ENCODE measurements around the gene ERC2. TPM values are rescaled to one million over a fixed set of nuclear protein-coding genes. Genes with fewer than 3 reads are reported as not detected.

Gene ERC2
- total RNA-seq, 1 donor from 2014 or later: 48.3 TPM

GRCh38 chr3:55544219-55544618, 924.0 kb downstream of the ERC2 start:
- H3K27ac Mint-ChIP-seq (ENCODE audit: unreplicated experiment): no peak overlapping the region
- no peak overlapping the region for H3K4me3 Mint-ChIP-seq (ENCODE audit: unreplicated experiment)
- peaks cover 4% of the 10 kb centered on the region for H3K4me1 Mint-ChIP-seq (ENCODE audit: low read depth, unreplicated experiment)
- peaks cover 3% of the 10 kb centered on the region for H3K9me3 Mint-ChIP-seq (ENCODE audit: unreplicated experiment)
- peaks cover 5% of the 10 kb centered on the region for H3K36me3 Mint-ChIP-seq (ENCODE audit: unreplicated experiment)
- no peak for TF ChIP-seq CTCF (IDR thresholded peaks at IDR 0.05; ENCODE audit: partially characterized antibody, unreplicated experiment)
- DNase-seq: no peak
- peaks cover 11% of the 10 kb centered on the region for H3K27me3 Mint-ChIP-seq (ENCODE audit: unreplicated experiment)

GRCh38 chr3:55543181-55543614, 925.1 kb downstream of the ERC2 start:
- Mint-ChIP-seq H3K4me1 (ENCODE audit: low read depth, unreplicated experiment) (peaks cover 7% of the 10 kb centered on the region), H3K27me3 (ENCODE audit: unreplicated experiment) (peaks cover 11% of the 10 kb centered on the region), H3K27ac (ENCODE audit: unreplicated experiment) (no peak overlapping the region), H3K9me3 (ENCODE audit: unreplicated experiment) (peaks cover 3% of the 10 kb centered on the region), H3K36me3 (ENCODE audit: unreplicated experiment) (peaks cover 5% of the 10 kb centered on the region), H3K4me3 (ENCODE audit: unreplicated experiment) (no peak overlapping the region)
- DNase-seq: no peak
- TF ChIP-seq CTCF (IDR thresholded peaks at IDR 0.05; ENCODE audit: partially characterized antibody, unreplicated experiment): no peak

- no peak overlapping the region for H3K27ac Mint-ChIP-seq (ENCODE audit: unreplicated experiment)
- no peak overlapping the region for H3K4me3 Mint-ChIP-seq (ENCODE audit: unreplicated experiment)
- peaks cover 3% of the 10 kb centered on the region for H3K9me3 Mint-ChIP-seq (ENCODE audit: unreplicated experiment)
- no peak for DNase-seq
- no peak for TF ChIP-seq CTCF (IDR thresholded peaks at IDR 0.05; ENCODE audit: partially characterized antibody, unreplicated experiment)
- peaks cover 12% of the 10 kb centered on the region for H3K27me3 Mint-ChIP-seq (ENCODE audit: unreplicated experiment)
- H3K4me1 Mint-ChIP-seq (ENCODE audit: low read depth, unreplicated experiment): peaks cover 7% of the 10 kb centered on the region
- peaks cover 5% of the 10 kb centered on the region for H3K36me3 Mint-ChIP-seq (ENCODE audit: unreplicated experiment)
Observed at GRCh38 chr3:55541456-55541855, 926.8 kb downstream of the ERC2 start.

- peaks cover 5% of the 10 kb centered on the region for H3K36me3 Mint-ChIP-seq (ENCODE audit: unreplicated experiment)
- DNase-seq: no peak
- H3K4me1 Mint-ChIP-seq (ENCODE audit: low read depth, unreplicated experiment): peaks cover 7% of the 10 kb centered on the region
- no peak overlapping the region for H3K27ac Mint-ChIP-seq (ENCODE audit: unreplicated experiment)
- H3K9me3 Mint-ChIP-seq (ENCODE audit: unreplicated experiment): peaks cover 3% of the 10 kb centered on the region
- no peak overlapping the region for H3K4me3 Mint-ChIP-seq (ENCODE audit: unreplicated experiment)
- H3K27me3 Mint-ChIP-seq (ENCODE audit: unreplicated experiment): peaks cover 10% of the 10 kb centered on the region
- TF ChIP-seq CTCF (IDR thresholded peaks at IDR 0.05; ENCODE audit: partially characterized antibody, unreplicated experiment): no peak
Observed at GRCh38 chr3:55541016-55541415, 927.3 kb downstream of the ERC2 start.

- Mint-ChIP-seq H3K27ac (ENCODE audit: unreplicated experiment) (no peak overlapping the region), H3K4me3 (ENCODE audit: unreplicated experiment) (no peak overlapping the region), H3K36me3 (ENCODE audit: unreplicated experiment) (peaks cover 5% of the 10 kb centered on the region), H3K27me3 (ENCODE audit: unreplicated experiment) (peaks cover 10% of the 10 kb centered on the region), H3K4me1 (ENCODE audit: low read depth, unreplicated experiment) (peaks cover 7% of the 10 kb centered on the region), H3K9me3 (ENCODE audit: unreplicated experiment) (peaks cover 3% of the 10 kb centered on the region)
- no peak for TF ChIP-seq CTCF (IDR thresholded peaks at IDR 0.05; ENCODE audit: partially characterized antibody, unreplicated experiment)
- no peak for DNase-seq
Observed at GRCh38 chr3:55540579-55540978, 927.7 kb downstream of the ERC2 start.
